ENCODE measurements around the gene TNNI3K.

- TF ChIP-seq CTCF (IDR thresholded peaks at IDR 0.05; ENCODE audit: low read length) (no peak), EZH2 (optimal IDR thresholded peaks at IDR 0.05; ENCODE audit: low read depth, low read length) (no peak)
Measured at GRCh38 chr1:74246315-74246714, 11.1 kb downstream of the TNNI3K start.
